ENCODE measurements around the gene DENND6A.
"Not testable (repeated sequence)": the region's sequence is repeated elsewhere in the genome, so short reads cannot be mapped to it uniquely, and the experiment has no call there.

Gene DENND6A

GRCh38 chr3:57692396-57693147 lies at the start of gene DENND6A:
TSS of gene DENND6A (minus strand) at chr3:57693077. CDS start at chr3:57693018, 59 bp downstream.
- DNase-seq: peak; percentile 98

- no peak for DNase-seq
Observed at GRCh38 chr3:57740027-57740426, 47.1 kb upstream of the DENND6A start.

- DNase-seq: no peak
Observed at GRCh38 chr3:57738391-57738790, 45.5 kb upstream of the DENND6A start.

- no peak for DNase-seq
Observed at GRCh38 chr3:57737840-57738239, 45.0 kb upstream of the DENND6A start.

- DNase-seq: no peak
Observed at GRCh38 chr3:57735405-57735804, 42.5 kb upstream of the DENND6A start.

GRCh38 chr3:57733790-57734189 lies 40.9 kb upstream of the DENND6A start:
- DNase-seq: no peak

- no peak for DNase-seq
Observed at GRCh38 chr3:57731311-57731710, 38.4 kb upstream of the DENND6A start.

- no peak for DNase-seq
Observed at GRCh38 chr3:57730682-57731081, 37.8 kb upstream of the DENND6A start.

- peak; percentile 76 for DNase-seq
Observed at GRCh38 chr3:57729334-57730045, 36.6 kb upstream of the DENND6A start.

GRCh38 chr3:57727106-57727505 lies 34.2 kb upstream of the DENND6A start:
- DNase-seq: no peak

- no peak for DNase-seq
Observed at GRCh38 chr3:57726397-57726796, 33.5 kb upstream of the DENND6A start.

- no peak for DNase-seq
Observed at GRCh38 chr3:57718118-57718517, 25.2 kb upstream of the DENND6A start.

GRCh38 chr3:57717205-57717868 lies 24.5 kb upstream of the DENND6A start:
- no peak for DNase-seq

GRCh38 chr3:57715686-57716085 lies 22.8 kb upstream of the DENND6A start:
- DNase-seq: no peak

- DNase-seq: no peak
Observed at GRCh38 chr3:57709559-57709958, 16.7 kb upstream of the DENND6A start.

GRCh38 chr3:57709031-57709430 lies 16.2 kb upstream of the DENND6A start:
- DNase-seq: no peak

- DNase-seq: peak; percentile 16
Observed at GRCh38 chr3:57706462-57706861, 13.6 kb upstream of the DENND6A start.

GRCh38 chr3:57705351-57705750 lies 12.5 kb upstream of the DENND6A start:
- not testable (repeated sequence) for DNase-seq

- DNase-seq: no peak
Observed at GRCh38 chr3:57701781-57702180, 8.9 kb upstream of the DENND6A start.

GRCh38 chr3:57700737-57701136 lies 7.9 kb upstream of the DENND6A start:
- DNase-seq: no peak

GRCh38 chr3:57699591-57699990 lies 6.7 kb upstream of the DENND6A start:
- DNase-seq: no peak

GRCh38 chr3:57696801-57697321 lies 4.0 kb upstream of the DENND6A start:
- peak; percentile 57 for DNase-seq

- DNase-seq: no peak
Observed at GRCh38 chr3:57694146-57694545, 1.3 kb upstream of the DENND6A start.

- DNase-seq: not testable (repeated sequence)
Observed at GRCh38 chr3:57692133-57692395, 813 bp downstream of the DENND6A start.

Data from hematopoietic multipotent progenitor cell treated with erythropoietin and hydrocortisone succinate and interleukin-3 and kit ligand, for 4 days (in vitro differentiated cells).